Liver (tissue), 3 donors: ENCODE data around the gene FGF3.

ENCODE experiments used
- GABPA ChIP-seq, 2 donors: IDR thresholded peaks in 1 of 2; conservative IDR thresholded peaks in 1 of 2; 2 replicates each; pipeline ENCODE4 v1.6.1; 2016; ENCODE audit warnings: antibody characterized with exemption in 2 of 2, mild to moderate bottlenecking in 1 of 2, moderate library complexity in 1 of 2
- SP1 ChIP-seq: IDR thresholded peaks from 2 replicates; pipeline ENCODE4 v1.6.1; 2018; ENCODE audit warnings: antibody characterized with exemption, mild to moderate bottlenecking
- TAF1 ChIP-seq: conservative IDR thresholded peaks from 2 replicates; pipeline ENCODE4 v1.6.1; 2016; ENCODE audit warnings: antibody characterized with exemption, mild to moderate bottlenecking
- YY1 ChIP-seq: IDR thresholded peaks from 2 replicates; pipeline ENCODE4 v1.6.1; 2016; ENCODE audit warnings: antibody characterized with exemption, mild to moderate bottlenecking
- TF ChIP-seq, protein P1 (sequence below): fragments of 150-350 bp; IDR thresholded peaks from 2 replicates; pipeline ENCODE4 v1.5.1; 2017; ENCODE audit warnings: improper control_type of control experiment, low read depth, low read length; ENCODE audit not compliant: missing input control
- TF ChIP-seq, protein P2 (sequence below): IDR thresholded peaks from 2 replicates; pipeline ENCODE4 v1.6.1; 2016; ENCODE audit warnings: antibody characterized with exemption
- TF ChIP-seq, protein P3 (sequence below): IDR thresholded peaks from 2 replicates; pipeline ENCODE4 v1.6.1; 2016; ENCODE audit warnings: antibody characterized with exemption
- donor health status: healthy.
- donor health status: healthy.

DNA sequence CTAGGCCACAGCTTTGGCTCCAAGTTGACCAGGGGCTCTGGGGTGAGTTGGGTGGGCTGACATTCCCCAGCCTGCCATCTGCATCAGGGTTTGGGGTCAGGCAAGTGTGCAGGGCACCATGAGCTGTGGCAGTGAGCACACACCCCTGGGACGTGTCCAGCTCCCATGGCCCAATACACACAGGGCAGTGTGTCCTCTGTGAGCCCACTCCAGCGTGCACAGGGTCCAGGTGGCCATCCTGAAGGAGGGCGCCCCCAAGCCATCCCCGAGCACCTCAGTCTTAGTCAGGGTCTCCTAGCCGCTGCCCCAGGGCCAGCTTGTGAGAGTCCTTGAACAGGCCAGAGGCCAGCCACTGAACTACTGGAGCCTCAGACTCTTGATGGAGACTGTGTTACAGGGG is 1.2 kb upstream of the FGF3 start:
- TF ChIP-seq, protein P1, sequence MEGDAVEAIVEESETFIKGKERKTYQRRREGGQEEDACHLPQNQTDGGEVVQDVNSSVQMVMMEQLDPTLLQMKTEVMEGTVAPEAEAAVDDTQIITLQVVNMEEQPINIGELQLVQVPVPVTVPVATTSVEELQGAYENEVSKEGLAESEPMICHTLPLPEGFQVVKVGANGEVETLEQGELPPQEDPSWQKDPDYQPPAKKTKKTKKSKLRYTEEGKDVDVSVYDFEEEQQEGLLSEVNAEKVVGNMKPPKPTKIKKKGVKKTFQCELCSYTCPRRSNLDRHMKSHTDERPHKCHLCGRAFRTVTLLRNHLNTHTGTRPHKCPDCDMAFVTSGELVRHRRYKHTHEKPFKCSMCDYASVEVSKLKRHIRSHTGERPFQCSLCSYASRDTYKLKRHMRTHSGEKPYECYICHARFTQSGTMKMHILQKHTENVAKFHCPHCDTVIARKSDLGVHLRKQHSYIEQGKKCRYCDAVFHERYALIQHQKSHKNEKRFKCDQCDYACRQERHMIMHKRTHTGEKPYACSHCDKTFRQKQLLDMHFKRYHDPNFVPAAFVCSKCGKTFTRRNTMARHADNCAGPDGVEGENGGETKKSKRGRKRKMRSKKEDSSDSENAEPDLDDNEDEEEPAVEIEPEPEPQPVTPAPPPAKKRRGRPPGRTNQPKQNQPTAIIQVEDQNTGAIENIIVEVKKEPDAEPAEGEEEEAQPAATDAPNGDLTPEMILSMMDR, result no peak
- TF ChIP-seq GABPA (IDR thresholded peaks at IDR 0.05 in 1 of 2, conservative IDR thresholded peaks at IDR 0.05 in 1 of 2), result no peak
- no peak for TF ChIP-seq SP1
- TF ChIP-seq YY1, result no peak
- TF ChIP-seq, protein P2, sequence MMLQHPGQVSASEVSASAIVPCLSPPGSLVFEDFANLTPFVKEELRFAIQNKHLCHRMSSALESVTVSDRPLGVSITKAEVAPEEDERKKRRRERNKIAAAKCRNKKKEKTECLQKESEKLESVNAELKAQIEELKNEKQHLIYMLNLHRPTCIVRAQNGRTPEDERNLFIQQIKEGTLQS, result no peak
- TF ChIP-seq TAF1, result no peak
- TF ChIP-seq, protein P3, sequence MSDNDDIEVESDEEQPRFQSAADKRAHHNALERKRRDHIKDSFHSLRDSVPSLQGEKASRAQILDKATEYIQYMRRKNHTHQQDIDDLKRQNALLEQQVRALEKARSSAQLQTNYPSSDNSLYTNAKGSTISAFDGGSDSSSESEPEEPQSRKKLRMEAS, result no peak
